Activated CD4-positive, alpha-beta T cell treated with anti-CD3 and anti-CD28 coated beads, Interleukin-2, Interleukin-6, amounts not matched to agents 100 ng/mL and 50 ng/mL, durations not matched to agents 16 hours and 8 hours (primary cell): Measurements from ENCODE around the gene MT2A.
"Not testable (repeated sequence)": the region's sequence is repeated elsewhere in the genome, so short reads cannot be mapped to it uniquely, and the experiment has no call there.

ENCODE experiments used
- DNase-seq: peaks from one replicate; pipeline ENCODE4 v3.0.0-alpha.2; 2020

Gene MT2A

DNA sequence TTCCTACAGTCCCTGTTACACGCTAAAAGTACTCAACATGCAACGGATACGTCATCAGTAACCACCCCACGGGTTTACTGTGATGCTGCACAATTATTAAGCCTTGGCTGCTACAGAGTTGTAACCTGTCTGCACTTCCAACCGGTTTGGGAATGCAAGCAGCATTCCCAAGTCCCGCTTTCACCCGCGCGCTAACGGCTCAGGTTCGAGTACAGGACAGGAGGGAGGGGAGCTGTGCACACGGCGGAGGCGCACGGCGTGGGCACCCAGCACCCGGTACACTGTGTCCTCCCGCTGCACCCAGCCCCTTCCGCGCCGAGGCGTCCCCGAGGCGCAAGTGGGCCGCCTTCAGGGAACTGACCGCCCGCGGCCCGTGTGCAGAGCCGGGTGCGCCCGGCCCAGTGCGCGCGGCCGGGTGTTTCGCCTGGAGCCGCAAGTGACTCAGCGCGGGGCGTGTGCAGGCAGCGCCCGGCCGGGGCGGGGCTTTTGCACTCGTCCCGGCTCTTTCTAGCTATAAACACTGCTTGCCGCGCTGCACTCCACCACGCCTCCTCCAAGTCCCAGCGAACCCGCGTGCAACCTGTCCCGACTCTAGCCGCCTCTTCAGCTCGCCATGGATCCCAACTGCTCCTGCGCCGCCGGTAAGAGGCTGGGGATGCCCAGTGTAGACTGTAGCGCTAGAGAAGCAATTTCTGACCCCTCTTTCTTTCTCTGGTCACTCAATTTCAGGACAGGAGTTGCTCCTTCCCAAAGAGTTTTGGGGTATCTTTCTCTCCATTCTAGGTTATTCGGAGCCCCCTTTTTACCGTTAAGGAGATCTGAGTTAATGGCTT, at the start of gene MT2A:
Gene MT2A, plus strand, starts transcription at position 542 of the 833 bp plus-strand sequence. Its CDS starts 72 bp downstream, at position 614.
- peak; percentile 95 for DNase-seq

DNA sequence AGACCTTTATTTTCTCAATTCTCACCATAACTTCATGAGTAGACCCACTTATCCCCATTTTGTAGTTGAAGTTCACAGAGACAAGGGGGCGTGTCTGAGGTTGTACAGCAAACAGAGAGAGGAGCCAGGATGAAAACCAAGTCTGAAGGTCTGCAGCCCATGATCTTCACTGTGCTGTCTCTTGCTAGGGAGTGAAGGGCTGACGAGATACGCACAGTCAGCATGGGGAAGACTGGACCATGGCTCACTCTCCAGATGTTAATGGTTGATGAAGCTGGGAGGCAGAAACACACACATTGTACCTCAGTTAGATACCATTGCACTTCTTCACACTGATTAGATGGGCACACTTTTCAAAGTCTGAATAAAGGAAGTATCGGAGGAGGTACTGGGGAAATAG, 49.3 kb upstream of the MT2A start:
- DNase-seq, result no peak

DNA sequence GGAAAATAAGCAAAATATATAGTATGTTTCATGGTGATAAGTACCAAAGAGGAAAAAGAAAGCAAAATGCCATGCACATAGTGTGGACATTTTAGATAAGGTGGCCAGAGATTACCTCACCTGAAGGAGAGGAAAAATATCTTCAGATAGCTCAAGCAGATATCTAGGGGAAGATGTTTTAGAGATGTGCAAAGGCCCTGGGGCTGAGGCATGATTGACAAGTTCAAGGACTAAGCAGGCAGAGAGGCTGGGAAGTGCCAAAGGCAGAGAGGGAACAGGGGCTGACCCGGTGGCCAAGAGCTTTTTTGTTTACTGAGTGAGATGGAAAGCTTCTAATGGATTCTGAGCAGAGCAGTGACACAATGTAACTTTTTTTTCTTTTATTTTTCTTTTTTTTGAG, 47.9 kb upstream of the MT2A start:
- no peak for DNase-seq

DNA sequence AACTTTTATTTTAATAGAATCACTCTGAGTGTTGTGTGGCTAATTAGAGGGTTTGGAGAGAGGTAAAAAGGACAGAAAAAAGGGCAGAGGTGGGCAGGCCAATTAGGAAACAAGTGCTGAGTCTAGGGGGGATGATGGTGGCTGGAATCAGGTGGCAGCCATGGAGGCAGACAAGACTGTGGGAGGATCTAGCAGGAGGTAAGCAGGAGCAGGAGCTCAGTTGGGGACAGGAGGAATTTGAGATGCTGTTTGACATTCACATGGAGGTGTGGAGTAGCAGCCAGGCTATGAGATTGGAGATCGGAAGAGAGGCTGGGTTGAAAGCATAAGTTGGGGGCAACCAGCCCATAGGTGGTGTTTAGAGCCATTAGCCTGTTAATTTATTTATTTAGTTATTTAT, 47.3 kb upstream of the MT2A start:
- DNase-seq, result no peak

DNA sequence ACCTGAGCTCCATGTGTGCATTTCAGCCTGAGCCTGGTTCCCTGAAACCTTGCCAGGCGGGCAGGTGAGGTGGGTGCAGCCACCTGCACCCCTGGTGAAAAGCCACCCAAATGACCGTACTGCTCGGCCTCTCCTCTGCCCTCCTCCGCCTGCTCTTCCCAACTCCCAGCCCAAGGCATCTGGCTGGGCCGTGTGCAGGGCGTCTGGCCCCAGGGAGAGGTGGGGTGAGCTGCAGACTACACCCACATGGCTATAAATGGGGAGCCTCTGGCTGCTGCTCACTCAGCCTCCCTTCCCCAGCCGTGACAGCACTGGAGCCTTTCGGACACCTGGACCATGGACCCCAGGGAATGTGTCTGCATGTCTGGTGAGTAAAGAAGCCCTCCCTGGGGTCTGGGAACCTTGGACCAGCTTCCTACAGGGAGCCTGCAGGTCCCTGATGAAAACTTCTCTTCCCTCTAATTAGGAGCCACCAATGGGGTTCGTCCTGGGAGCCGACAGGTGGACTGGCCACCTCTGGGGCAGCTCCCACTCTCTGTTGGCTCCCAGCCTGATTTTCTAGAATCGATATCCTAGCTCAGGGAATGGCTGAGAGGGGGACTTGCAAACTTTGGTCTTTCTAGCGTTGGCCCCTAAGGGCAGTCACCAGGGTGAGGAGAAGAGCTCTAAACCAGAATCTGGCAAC, 43.4 kb upstream of the MT2A start, which contains the start of gene MT4:
Gene MT4, plus strand, starts transcription at position 281 of the 685 bp plus-strand sequence. Its CDS starts 56 bp downstream, at position 337.
- DNase-seq, result no peak

DNA sequence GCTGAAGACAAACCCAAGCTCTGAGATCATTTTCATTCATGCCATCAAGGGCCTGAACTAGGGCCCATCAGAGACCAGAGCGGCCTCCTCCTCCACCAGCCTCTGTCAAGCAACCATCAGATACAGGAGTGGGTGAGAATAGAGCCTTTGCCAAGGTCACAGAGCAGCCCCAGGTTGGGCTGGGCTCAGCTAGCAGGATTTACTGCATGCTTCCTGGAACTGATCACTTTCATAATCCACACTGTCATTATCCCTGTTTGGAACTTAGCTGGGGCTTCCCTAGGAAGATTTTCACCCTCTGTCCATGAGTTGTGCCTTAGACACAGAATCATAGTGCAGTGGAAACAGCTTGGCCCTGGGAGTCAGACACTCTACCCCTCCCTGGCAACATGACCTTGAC, 38.4 kb upstream of the MT2A start:
- no peak for DNase-seq

DNA sequence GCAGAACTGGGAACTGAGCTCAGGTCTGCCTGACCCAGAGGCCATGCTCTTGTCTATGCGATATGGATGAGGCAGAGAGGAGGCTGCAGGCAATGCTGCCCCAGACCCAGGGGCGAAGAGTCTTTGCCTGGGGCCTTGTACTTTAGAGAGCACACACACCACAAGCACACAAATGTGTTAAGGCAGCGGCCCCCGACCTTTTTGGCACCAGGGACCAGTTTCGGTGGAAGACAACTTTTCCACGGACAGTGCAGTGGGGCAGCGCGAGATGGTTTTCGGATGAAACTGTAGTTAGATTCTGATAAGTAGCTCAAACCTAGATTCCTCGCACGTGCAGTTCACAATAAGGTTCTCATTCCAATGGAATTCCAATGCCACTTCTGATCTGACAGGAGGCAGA, 36.9 kb upstream of the MT2A start:
- DNase-seq, result no peak

DNA sequence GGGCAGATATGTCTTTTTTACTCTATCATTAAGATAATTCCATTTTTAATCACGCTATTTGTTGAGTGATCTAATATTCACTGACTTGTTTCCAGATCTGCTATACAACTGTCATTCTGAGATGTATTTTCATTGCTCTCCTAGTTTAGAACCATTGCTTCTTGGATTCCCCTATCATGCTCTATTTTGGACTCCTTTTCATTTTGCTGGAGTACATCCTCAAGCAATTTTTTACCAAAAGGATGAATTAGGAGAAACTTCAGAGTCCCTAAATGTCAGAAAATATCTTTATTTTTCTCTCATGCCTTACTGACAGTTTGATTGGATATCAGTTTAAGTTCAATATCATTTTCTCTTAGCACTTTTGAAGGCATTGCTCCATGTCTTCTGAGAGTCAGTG, 33.8 kb upstream of the MT2A start:
- no peak for DNase-seq

DNA sequence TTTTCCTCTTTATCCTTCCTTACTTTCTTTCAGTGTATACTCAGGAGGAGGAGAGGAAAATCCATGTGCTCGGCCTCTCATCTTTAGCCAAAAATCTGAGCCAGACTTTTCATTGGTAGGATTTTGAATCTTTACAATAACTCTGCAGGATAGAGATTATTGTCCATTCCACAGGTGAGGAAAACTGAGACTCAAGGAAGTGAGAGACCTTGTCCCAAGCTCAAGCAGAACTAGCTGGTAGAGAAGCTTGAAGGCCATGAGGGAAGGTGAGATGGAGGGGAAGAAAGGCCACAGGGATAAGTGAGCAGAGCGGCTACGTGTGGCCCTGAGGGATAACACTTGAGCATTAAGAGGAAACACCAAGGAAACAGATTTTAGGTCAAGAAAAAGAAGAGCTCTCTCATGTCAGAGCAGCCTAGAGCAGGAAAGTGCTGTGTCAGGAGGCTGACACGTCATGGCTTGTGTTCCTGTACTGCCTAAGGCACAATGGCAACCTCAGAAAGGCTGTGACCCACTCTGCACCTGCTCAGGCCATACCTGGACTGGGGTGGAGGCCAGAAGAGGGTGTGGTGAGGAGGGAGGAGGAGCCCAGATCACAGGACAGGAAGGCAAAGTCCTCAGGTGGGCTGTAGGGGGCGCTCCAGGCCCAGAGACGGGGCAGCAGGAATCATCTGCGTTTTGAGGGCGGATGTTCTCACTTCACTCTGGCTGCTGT, 31.6 kb upstream of the MT2A start:
- peak; percentile 92 for DNase-seq

DNA sequence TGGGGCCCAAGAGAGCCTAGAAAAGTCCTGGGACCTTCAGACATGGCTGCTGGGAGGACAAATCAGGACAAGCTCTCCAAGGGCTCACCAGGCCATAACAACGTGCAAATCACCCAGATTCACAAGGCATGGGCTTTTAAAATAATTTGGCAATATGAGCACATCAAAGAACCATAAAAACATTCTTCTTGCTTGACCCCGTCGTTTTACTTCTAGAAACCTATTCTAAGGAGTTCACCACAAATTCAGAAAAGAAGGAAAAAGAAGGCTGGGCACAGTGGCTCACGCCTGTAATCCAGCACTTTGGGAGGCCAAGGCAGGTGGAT, 31.1 kb upstream of the MT2A start:
- no peak for DNase-seq

DNA sequence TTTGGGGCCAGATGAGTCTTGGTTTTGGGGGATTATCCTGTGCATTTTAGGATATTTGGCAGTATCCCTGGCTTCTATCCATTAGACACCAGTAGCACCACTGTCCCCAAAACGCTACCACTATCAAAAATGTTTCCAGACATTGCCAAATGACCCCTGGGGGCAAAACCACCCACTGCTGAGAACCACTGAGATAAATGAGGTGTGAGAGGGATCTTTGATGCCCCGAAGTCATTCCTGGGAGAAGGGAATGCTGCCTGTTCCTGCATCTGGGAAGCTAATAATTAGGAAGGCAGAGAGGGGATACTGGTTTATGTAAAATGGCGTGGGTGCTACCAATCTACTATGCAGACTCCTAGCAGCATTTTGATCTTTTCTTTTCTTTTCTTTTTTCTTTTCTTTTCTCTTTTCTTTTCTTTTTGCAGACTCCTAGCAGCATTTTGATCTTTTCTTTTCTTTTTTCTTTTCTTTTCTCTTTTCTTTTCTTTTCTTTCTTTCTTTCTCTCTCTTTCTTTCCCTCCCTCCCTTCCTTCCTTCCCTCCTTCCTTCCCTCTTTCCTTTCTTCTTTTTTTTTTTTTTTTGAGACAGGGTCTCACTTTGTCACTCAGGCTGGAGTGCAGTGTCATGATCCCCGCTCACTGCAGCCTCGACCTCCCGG, 27.9 kb upstream of the MT2A start:
- DNase-seq, result no peak

DNA sequence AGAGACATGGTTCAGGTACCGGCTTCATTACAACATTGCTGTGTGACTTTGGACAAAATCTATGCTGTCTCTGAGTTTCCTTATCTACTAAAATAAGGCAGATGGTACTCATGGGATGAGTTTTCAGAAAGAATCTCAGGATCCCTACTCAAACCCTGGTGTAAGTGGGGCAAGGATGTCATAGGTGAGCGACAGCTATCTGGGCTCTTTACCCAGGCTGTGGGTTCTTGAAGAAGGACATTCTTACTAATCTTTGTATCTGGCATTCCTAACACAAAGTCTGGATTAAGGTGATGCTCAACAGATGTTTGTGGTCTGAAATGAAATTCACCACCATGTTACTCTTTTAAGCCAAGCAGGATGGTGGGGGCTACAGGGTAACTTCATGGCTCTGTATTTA, 25.5 kb upstream of the MT2A start:
- not testable (repeated sequence) for DNase-seq

DNA sequence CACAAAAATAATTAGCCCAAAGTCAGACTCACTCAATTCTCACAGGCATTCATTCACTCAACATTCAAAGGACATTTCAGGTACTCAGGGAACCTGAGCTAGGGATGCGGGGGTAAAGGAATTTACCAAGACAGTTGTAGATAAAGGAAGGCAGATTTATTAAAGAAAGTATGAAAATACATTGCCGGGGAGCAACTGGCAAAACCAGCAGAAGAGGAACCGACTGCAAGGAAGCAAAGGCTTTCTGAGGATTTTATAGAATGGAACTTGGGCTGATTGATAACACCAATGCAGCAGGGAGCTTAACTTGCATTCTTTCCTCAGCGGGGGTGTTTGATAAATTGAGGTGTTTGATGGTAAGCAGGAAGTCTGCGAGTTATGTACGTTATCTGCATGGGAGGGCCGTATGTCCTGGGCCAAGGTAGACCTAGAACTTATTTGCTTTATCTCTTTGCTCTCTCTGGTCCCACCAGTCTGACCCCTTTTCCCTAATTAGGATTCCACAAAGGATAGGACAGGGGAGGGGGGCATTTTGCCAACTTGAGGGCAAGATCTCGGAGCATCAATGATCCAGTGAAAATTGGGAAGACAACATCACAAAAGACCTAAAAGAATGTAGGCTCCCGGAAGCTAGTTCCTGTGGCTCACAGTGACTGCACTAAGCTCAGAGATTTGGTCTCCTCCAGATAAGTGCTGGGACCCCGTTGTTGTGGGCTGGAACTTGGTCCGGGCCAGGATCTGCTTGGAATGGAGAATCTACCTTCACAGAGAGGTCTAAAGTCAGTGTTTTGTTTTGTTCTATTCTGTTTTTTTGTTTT, 24.8 kb upstream of the MT2A start:
- DNase-seq, result no peak

DNA sequence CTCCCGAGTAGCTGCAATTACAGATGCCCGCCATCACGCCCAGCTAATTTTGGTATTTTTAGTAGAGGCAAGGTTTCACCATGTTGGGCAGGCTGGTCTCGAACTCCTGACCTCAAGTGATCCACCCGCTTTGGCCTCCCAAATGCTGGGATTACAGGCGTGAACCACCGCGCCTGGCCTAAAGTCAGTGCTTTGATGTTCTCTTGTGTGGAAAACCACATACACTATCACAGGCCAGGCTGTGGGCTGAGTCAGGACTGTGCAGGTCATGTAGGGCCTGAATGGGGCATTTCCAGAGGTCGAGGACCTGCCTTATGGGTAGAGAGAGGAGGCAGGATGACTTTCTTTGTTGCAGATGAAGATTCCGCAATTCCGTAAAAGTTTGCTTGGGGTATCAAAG, 24.1 kb upstream of the MT2A start:
- DNase-seq, result no peak

DNA sequence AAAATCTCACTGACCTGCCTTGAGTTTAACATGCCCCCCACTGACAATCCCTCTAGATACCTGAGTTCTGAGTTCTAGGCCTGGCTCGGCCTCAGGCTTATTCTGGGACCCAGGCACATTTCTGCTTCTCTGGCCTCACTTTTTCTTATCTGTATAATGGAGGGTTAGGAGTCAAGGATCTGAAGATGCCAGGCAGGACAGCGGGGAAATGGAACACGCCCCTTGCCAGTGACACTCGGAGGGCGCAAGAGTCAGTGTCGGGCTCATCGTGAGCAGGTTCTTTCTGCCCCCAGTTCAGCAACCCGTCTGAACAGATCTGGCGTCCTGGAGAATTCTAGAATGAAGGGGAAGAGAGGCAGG, 19.6 kb upstream of the MT2A start:
- DNase-seq, result no peak

DNA sequence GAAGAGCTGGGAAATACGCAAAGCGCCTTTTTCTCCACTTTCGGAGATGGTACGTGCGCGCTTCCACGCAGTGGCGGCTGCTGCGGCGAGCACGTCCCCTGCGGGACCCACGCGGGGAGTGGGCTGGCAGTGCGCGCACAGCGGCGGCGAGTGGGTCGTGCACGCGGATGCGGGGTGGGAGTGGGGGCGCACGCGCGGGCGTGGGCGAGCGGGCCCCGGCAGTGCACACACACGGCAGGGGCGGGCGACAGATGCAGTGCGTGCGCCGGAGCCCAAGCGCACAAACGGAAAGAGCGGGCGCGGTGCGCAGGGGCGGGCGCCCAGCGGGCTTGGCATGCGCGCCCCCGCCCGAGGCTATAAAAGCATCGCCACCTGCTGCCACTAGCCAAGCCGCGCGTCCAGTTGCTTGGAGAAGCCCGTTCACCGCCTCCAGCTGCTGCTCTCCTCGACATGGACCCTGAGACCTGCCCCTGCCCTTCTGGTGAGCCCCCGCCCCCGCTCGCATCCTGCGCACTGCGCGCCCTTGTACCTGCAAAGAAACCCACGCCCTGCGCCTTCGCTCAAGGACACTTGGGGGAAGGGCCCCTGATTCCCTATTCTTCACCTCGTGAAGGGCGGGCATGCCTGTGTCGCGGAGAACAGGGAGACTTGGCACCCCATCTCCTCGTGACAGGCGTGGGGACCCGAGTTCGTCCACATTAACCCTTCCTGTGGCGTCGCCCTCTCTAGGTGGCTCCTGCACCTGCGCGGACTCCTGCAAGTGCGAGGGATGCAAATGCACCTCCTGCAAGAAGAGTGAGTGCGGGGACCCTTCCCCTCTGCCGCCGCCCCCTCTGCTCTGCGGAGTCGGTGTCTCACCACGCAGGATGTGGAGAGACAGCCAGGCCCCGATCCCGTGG, 19.0 kb upstream of the MT2A start, which contains the start of gene MT3:
Gene MT3, plus strand, starts transcription at position 388 of the 899 bp plus-strand sequence. Its CDS starts 63 bp downstream, at position 451.
- DNase-seq, result no peak

DNA sequence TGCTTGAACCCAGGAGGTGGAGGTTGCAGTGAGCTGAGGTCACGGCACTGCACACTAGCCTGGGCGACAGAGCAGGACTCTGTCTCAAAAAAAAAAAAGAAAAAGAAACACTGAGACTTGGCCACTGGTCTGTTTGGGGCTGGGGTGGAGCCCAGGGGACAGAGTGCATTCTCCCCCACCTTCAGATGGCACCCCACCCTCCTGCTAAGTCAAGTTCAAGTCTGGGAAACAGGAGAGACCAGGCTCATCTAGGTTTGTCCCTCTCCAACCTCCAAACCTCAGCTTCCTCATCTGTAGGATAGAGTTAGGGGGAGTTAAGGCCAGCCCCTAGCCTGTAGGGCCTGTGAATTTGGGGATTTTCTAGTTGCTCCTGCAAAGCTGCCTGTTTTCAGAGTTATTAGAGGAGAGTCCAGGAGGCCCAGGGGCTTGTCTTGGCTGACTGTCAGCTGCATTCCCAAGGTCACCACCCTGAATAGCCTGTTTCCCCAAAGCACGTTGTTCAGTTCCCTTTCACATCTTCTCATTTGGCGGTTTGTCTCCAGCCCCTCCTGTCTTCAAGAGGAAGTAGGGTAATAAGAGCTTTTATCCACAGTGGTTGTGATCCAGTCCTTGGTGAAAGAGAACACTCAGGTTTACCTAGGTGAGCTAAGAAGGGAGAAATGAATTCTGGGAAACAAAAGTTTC, 16.9 kb upstream of the MT2A start:
- DNase-seq, result no peak

DNA sequence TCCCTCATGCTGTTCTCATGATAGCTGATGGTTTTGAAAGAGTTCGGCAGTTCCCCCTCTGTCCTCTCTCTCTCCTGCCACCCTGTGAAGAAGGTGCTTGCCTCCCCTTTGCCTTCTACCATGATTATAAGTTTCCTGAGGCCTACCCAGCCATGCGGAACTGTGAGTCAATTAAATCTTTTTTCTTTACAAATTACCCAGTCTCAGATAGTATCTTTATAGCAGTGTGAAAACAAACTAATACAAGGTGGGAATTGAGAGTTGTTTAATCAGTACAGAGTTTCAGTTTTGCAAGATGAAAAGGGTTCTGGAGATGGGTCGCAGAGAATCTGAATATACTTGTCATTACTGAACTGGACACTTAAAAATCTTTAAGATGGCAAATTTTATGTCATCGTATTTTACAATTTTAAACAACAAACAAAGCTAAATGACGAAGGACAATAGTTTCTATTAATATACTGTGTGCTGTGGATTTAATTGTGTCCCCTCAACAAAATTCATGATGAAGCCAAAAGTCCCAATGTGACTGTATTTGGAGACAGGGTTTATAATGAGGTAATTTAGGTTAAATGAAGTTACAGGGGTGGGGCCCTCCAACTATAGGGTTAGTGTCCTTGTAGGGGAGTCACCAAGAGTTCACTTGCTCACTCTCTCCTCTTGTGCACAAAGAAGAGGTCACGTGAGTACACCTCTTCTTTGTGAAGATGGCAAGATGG, 14.7 kb upstream of the MT2A start:
- DNase-seq, result no peak

DNA sequence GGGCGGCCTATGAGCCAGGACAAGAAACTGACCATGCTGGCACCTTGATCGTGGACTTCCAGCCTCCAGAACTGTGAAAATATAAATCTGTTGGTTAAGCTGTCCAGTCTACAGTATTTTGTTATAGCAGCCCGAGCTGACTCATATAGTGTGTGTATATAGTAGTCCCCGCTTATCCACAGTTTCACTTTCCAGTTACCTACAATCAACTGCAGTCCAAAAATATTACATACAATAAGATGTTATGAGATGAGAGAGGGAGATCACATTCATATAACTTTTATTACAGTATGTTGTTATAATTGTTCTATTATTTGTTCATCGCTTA, 14.1 kb upstream of the MT2A start:
- no peak for DNase-seq

DNA sequence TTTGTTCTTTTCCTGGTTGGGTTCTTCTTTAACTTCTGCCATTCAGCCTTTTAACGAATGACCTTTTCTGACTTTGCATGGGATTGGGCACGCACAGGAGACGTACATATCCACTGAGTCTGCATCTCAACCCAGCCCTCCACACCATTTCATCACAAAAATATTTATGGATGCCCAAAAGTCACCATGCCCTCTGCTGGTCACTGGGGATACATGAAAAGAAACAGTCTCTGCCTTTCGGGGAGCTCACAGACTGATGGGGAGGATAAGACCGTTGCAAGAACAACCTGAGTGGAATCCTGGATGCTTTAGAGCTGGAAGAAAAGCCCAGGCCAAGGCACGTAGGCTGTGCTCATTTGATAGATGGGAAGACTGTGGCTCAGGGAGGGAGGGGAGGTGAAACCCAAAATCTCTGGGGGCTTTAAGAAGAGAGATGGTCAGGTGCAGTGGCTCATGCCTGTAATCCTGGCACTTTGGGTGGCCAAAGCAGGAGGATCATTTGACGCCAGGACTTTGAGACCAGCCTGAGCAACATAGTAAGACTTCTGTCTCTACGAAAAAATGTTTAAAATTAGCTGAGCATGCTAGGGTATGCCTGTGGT, 7.9 kb upstream of the MT2A start:
- peak; percentile 53 for DNase-seq
